Esophagus muscularis mucosa (tissue), 4 donors: Measurements from ENCODE around the gene TBC1D24. TPM values are rescaled to one million over a fixed set of nuclear protein-coding genes. Genes with fewer than 3 reads are reported as not detected.
A peak's percentile ranks its signal among the peaks of the same experiment; 100 is the strongest.
"Not testable (repeated sequence)": the region's sequence is repeated elsewhere in the genome, so short reads cannot be mapped to it uniquely, and the experiment has no call there.

Source experiments
- DNase-seq: peaks from one replicate; pipeline ENCODE4 v3.0.0-alpha.2; 2017; ENCODE audit errors: extremely low spot score
- H3K27ac ChIP-seq, 4 donors: fragments of 200-600 bp; sonication (generic); replicated peaks in 1 of 4; 1 replicate in 3 of 4; 2 replicates in 1 of 4; pipeline ENCODE4 v1.5.1; 2016 to 2019; ENCODE audit warnings: mild to moderate bottlenecking in 1 of 4
- H3K27me3 ChIP-seq, 4 donors: fragments of 200-600 bp; sonication (generic); one replicate each; pipeline versions ENCODE4 v1.5.1 to v1.6.0; 2016 to 2019
- H3K36me3 ChIP-seq, 4 donors: fragments of 200-600 bp; sonication (generic); one replicate each; pipeline ENCODE4 v1.5.1; 2016 to 2019
- H3K4me1 ChIP-seq, 4 donors: fragments of 200-600 bp; sonication (generic); one replicate each; pipeline ENCODE4 v1.5.1; 2016 to 2019
- H3K4me3 ChIP-seq, 4 donors: fragments of 200-600 bp; sonication (generic); 1 replicate in 2 of 4; 2 replicates in 2 of 4; pipeline ENCODE4 v1.5.1; 2016 to 2019; ENCODE audit warnings: mild to moderate bottlenecking in 4 of 4, moderate library complexity in 1 of 4
- H3K9me3 ChIP-seq, 4 donors: fragments of 200-600 bp; sonication (generic); 1 replicate in 3 of 4; 2 replicates in 1 of 4; pipeline ENCODE4 v1.5.1; 2016 to 2019
- EP300 ChIP-seq: sonication (generic); formaldehyde crosslinking; IDR thresholded peaks from one replicate; pipeline ENCODE4 v1.6.1; 2017; ENCODE audit warnings: antibody characterized with exemption
- POLR2A ChIP-seq: fragments of 450-650 bp; IDR thresholded peaks from one replicate; pipeline ENCODE4 v1.6.1; 2017; ENCODE audit warnings: antibody characterized with exemption, moderate library complexity, mild to moderate bottlenecking, low read depth
- POLR2AphosphoS5 ChIP-seq, 2 donors: sonication (generic); formaldehyde crosslinking; IDR thresholded peaks; one replicate each; pipeline ENCODE4 v1.6.1; 2017; ENCODE audit warnings: antibody characterized with exemption in 2 of 2
- WGBS: methylation state at CpG from one replicate; pipeline ENCODE4 v1.1.5; 2018; 5-methylcytosine and 5-hydroxymethylcytosine counted together
- intact Hi-C: fragments of 100-400 bp; cut with DNase I; formaldehyde crosslinking; loops from one replicate; pipeline ENCODE4 v1.15.1; 2023
- total RNA-seq, 4 donors: library from RNA; depleted of rRNA; stranded (reverse); fragments of >200 nt; gene quantifications; one replicate each; pipeline versions ENCODE4 v1.1.0 to v1.2.1, GENCODE V29; 2016
- TF ChIP-seq, protein P1 (sequence below), 3 experiments: fragments of 200-600 bp in 2 of 3; fragments of 450-650 bp in 1 of 3; sonication (generic) in 2 of 3; IDR thresholded peaks; one replicate each; pipeline ENCODE4 v1.5.1; 2017 to 2019; ENCODE audit warnings: antibody characterized with exemption in 3 of 3, mild to moderate bottlenecking in 2 of 3, moderate library complexity in 1 of 3

TBC1D24 gene
- total RNA-seq, 4 donors from 2014 or later: 7.0 to 14.1 (median 11.5) TPM

DNA sequence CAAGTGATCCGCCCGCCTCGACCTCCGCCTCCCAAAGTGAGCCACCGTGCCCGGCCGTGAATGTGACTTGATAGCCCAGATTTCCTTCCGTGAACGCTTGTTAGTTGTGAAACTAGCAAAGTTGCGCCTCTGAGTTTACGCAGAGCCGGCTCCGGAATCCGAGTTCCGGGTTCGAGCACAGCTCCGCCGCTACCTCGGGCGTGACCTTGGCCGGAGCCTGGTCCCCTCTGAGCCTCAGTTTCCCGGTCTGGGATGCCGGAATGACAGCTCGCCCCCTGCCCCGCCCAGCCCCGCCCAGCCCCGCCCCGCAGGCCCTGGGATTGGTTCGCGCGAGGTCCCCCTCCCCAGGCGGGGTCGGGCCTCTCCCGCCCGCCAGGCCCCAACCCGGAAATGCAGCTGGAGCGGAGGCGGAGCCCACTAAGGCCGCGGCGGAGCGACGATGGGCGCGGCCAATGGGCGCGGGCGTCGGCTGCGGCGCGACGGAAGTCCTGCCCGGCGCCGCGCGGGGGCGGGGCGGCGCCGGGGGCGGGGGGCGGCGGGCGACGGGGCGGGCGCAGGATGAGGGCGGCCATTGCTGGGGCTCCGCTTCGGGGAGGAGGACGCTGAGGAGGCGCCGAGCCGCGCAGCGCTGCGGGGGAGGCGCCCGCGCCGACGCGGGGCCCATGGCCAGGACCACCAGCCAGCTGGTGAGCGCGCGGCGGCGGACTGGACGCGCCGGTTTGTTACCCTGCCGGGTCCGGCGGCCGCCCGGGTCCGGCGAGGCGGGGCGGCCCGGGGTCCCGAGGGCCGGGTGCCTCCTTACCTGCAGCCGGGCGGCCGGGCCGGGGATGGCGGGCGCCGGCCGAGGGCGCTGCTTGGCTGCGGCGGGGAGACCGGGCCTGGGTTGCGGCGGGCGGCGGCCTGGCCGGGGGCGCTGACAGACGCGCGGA lies 62.8 kb downstream of the TBC1D24 start, which contains the start of gene PDPK1:
PDPK1 (plus strand) TSS at position 571 of the 929 bp plus-strand sequence; CDS start at position 663, 92 bp downstream.
- Histone ChIP-seq H3K27me3 (no peaks in the 10 kb centered on the region), H3K36me3 (peaks cover 0 to 6% (median 2%) of the 10 kb centered on the region in 4 donors), H3K9me3 (no peaks in the 10 kb centered on the region), H3K4me3 (peak within 1 kb of the TSS; percentile 61 to 97 (median 70)), H3K4me1 (peaks cover 33 to 74% (median 64%) of the 10 kb centered on the region in 4 donors), H3K27ac (peak within 1 kb of the TSS; percentile 83 to 91 (median 86))
- WGBS: 0% methylated on average over 38 of the region's 126 CpGs
- DNase-seq: peak; percentile 96
- intact Hi-C loops: no loop called here
- TF ChIP-seq POLR2A (peak; percentile 48), EP300 (no peak), POLR2AphosphoS5 (IDR thresholded peaks at IDR 0.05) (peak; percentile 44 to 68)
- TF ChIP-seq, protein P1, sequence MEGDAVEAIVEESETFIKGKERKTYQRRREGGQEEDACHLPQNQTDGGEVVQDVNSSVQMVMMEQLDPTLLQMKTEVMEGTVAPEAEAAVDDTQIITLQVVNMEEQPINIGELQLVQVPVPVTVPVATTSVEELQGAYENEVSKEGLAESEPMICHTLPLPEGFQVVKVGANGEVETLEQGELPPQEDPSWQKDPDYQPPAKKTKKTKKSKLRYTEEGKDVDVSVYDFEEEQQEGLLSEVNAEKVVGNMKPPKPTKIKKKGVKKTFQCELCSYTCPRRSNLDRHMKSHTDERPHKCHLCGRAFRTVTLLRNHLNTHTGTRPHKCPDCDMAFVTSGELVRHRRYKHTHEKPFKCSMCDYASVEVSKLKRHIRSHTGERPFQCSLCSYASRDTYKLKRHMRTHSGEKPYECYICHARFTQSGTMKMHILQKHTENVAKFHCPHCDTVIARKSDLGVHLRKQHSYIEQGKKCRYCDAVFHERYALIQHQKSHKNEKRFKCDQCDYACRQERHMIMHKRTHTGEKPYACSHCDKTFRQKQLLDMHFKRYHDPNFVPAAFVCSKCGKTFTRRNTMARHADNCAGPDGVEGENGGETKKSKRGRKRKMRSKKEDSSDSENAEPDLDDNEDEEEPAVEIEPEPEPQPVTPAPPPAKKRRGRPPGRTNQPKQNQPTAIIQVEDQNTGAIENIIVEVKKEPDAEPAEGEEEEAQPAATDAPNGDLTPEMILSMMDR (IDR thresholded peaks at IDR 0.05): no peak

DNA sequence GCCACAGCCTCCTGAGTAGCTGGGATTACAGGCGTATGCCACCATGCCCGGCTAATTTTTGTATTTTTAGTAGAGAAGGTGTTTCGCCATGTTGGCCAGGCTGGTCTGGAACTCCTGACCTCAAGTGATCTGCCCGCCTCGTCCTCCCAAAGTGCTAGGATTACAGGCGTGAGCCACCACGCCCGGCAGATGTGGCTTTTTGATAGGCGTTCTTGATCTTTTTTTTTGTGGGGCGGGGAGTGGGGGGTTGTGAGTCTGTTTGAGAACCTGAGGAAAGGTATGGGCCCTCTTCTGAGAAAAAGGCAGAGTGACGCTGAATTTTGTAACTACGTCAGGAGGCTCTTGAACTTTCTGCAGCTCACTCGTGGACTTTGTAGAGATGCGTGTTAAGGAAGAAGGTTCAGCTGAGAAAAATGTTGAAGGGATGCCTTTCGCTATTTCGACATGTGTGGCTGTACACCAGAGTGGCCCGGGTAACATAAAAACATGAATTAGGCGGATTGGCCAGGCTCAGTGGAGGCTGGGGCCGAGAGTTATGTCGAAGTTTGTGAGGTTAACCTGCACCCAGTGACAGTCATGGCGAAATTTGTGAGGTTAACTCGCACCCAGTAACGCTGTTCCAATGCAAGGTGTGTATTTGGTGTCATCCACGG lies 64.4 kb downstream of the TBC1D24 start:
- DNase-seq, H3K27me3 ChIP-seq, intact Hi-C loops, H3K9me3 ChIP-seq, H3K36me3 ChIP-seq: not testable (repeated sequence)
- Histone ChIP-seq H3K27ac (peak overlapping the region in 2 of 4 donors; percentile 83 to 89), H3K4me3 (peak overlapping the region; percentile 61 to 97 (median 70)), H3K4me1 (peaks cover 33 to 72% (median 63%) of the 10 kb centered on the region in 4 donors)
- 80% methylated on average over 24 of the region's 24 CpGs for WGBS

DNA sequence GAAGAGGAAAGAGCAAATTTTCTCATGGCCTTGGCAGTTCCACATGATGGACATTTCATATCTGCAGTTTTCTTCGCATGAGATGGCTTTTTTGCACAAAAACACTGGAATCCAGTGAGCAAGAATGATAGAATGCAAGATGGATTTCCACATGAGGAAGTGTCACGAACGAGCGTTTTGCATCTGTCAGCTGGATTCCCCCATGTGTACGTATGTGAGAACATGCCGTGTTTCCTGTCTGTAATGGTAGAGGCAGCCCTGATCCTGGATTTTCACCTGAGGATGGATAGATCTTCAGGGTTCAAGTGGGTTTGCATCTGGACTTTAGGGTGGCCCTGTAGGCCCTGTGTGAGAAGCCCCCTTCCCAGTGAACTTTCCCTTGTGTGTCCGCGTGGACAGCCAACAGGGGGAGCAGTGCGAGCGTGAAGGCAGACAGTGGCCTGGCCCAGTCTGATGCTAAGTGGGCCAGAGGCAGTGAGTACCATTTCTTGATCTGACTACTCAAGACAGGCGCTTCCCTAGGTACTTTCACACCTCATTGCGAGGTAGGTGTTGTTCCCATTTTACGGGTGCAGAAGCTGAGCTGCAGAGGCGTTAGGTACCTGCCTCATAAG lies 65.0 kb downstream of the TBC1D24 start:
- H3K4me1 ChIP-seq: peaks cover 33 to 71% (median 63%) of the 10 kb centered on the region in 4 donors
- TF ChIP-seq, protein P1 (IDR thresholded peaks at IDR 0.05): peak in 2 of 3 experiments; percentile 33 to 48
- H3K36me3 ChIP-seq, H3K4me3 ChIP-seq, DNase-seq, H3K9me3 ChIP-seq, intact Hi-C loops, H3K27me3 ChIP-seq: not testable (repeated sequence)
- 51% methylated on average over 13 of the region's 14 CpGs for WGBS
- H3K27ac ChIP-seq: peak overlapping the region in 1 of 4 donors; percentile 36

DNA sequence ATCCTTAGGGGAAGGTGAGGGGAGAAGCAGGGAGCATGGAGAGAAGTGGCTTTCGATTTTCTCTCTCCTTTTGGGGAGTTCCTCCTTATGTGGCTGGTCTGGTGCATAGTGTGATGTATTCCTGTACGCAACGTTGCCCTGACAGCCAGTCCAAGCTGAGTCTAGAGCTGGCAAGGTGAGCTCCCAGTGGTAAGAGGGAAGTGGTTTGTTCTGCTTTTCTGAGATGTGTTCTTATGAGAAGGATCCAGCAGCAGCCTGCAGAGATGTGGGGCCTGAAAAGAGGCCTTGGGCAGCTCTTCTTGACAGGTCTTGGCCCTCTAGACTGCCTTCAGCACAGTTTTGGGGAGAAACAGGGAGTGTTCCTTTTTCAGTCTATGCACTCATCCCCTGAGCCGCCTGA lies 66.0 kb downstream of the TBC1D24 start:
- intact Hi-C loops, H3K36me3 ChIP-seq, H3K4me3 ChIP-seq, DNase-seq, H3K27ac ChIP-seq, H3K9me3 ChIP-seq, H3K27me3 ChIP-seq: not testable (repeated sequence)
- peaks cover 33 to 70% (median 65%) of the 10 kb centered on the region in 4 donors for H3K4me1 ChIP-seq
- 30% methylated on average over 3 of the region's 4 CpGs for WGBS

DNA sequence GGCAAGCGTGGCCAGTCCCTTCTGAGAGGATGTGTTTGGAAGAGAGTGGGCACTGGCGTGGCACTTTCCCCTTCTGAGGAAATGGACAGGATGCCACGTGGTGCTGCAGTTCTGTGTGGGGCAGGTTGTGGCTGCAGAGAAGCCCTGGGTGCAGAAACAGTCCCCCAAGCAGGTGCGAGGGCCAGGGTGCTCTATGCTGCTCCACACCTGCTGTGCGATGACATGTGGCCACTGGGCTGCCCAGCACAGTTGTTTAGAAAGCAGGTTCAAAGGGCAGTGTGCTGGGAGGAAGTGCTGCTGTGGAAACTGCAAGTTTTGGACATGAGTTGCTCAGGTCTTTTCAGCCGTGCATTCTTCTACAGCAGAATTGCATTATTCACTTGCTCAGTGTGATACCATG lies 66.5 kb downstream of the TBC1D24 start:
- DNase-seq, H3K27me3 ChIP-seq, H3K36me3 ChIP-seq, H3K9me3 ChIP-seq, H3K4me3 ChIP-seq, intact Hi-C loops, H3K27ac ChIP-seq: not testable (repeated sequence)
- peaks cover 35 to 70% (median 65%) of the 10 kb centered on the region in 4 donors for H3K4me1 ChIP-seq
- WGBS: 73% methylated on average over 4 of the region's 6 CpGs

DNA sequence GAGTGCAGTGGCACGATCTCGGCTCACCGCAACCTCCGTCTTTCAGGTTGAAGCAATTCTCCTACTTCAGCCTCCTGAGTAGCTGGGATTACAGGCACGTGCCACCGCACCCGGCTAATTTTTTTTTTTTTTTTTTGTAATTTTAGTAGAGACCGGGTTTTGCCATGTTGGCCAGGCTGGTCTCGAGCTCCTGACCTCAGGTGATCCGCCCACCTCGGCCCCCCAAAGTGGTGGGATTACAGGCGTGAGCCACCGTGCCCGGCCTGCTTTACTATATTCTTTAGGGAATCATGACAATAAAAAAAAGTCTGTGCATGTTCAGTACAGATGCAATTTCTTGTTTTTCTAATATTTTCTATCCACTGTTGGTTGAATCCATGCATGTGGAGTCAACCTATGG lies 68.8 kb downstream of the TBC1D24 start:
- intact Hi-C loops, H3K27me3 ChIP-seq, H3K4me3 ChIP-seq, H3K9me3 ChIP-seq, H3K36me3 ChIP-seq, H3K27ac ChIP-seq, DNase-seq: not testable (repeated sequence)
- H3K4me1 ChIP-seq: peaks cover 27 to 60% (median 55%) of the 10 kb centered on the region in 4 donors
- 88% methylated on average over 14 of the region's 14 CpGs for WGBS

DNA sequence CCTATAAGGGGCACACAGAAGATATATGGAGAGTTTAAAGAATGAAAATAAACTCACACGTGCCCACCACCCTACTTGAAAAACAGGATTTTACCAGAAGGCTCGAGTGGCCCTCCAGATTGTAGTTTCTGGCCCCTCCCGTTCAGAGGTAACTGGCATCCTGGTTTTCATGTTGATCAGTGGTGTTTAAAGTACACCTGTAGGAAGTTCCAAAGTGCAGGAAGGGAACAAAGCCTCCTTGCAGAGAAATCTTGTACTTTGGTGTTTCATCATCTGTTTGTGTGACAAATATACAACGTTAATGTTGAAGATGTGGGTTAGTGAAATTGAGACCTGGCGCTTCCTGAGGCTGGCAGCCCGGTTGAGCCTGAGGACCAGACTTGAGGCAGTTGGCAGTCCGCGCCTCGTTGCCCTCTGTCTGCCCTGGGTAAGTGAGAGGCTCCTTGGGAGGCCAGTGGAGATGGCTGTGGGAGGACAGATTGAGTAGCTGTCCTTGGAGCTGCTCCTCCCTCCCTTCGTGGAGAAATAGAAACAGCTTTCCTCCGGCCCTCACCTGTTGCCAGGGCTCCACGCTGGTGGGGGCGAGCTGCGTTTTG lies 75.5 kb downstream of the TBC1D24 start:
- H3K27ac ChIP-seq, H3K4me3 ChIP-seq, DNase-seq, H3K9me3 ChIP-seq, H3K27me3 ChIP-seq, intact Hi-C loops, H3K36me3 ChIP-seq: not testable (repeated sequence)
- peaks cover 2 to 20% (median 15%) of the 10 kb centered on the region in 4 donors for H3K4me1 ChIP-seq
- no CpG with 5 or more reads among the region's 14 CpGs for WGBS

DNA sequence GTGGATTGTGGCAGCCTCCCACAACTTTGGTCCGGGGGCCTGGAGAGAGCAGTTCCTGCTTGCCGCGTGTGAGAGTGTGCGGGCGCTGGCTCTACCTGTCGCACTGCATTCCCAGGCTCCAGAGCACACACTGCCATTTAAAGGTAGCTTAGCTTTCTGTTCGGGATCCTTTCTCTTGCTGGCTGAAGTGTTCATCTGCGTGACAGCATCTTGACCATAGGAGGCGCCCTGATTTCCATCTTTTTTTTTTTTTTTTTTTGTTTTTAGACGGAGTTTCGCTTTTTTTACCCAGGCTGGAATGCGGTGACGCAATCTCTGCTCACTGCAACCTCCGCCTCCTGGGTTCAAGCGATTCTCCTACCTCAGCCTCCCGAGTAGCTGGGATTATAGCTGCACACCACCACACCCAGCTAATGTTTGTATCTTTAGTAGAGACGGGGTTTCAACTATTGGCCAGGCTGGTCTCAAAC lies 76.5 kb downstream of the TBC1D24 start:
- H3K9me3 ChIP-seq, intact Hi-C loops, DNase-seq, H3K36me3 ChIP-seq, H3K27ac ChIP-seq, H3K4me1 ChIP-seq, H3K4me3 ChIP-seq, H3K27me3 ChIP-seq: not testable (repeated sequence)
- 63% methylated on average over 16 of the region's 17 CpGs for WGBS

DNA sequence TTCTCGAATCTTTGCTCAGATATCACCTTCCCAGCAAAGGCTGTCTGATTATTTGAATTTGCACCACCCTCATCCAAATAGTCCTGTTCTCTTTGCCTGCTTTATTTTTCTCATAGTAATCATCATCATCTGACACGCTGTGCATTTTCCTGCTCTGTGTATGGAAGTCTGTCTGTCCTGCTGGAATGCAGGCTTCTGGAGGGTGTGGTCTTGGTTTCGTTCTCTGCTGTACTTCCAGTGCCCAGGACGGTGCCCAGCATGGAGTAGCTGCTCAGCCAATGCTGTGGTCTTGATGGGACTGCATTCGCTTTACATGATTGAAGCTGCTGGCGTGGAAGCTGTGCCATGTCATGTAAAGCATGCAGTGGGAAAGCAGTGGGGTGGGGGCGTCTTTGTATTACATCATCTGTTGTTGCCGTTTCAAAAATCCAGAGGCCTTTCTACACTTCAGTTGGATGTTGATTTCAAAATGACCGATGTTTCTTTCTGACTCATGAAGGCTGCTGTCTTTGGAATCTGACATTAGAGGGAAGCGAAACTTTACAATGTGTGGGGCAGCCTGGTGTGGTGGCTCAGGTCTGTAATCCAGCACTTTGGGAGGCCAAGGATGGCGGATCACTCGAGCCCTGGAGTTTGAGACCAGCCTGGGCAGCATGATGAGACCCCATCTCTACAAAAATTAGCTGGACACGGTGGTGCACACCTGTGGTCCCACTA lies 79.9 kb downstream of the TBC1D24 start:
- WGBS: no CpG with 5 or more reads among the region's 13 CpGs
- DNase-seq, H3K36me3 ChIP-seq, H3K27ac ChIP-seq, intact Hi-C loops, H3K4me1 ChIP-seq, H3K9me3 ChIP-seq, H3K4me3 ChIP-seq, H3K27me3 ChIP-seq: not testable (repeated sequence)
